PC-9 (cell line): ENCODE data around the gene RBP4. TPM values are rescaled to one million over a fixed set of nuclear protein-coding genes. Genes with fewer than 3 reads are reported as not detected.

Experiments
- BruUV-seq: library from RNA; stranded (reverse); fragments of 400-500 nt; replicated peaks from 2 replicates; lab custom pipeline; 2021; lab: Mats Ljungman, UMichigan
- CTCF ChIA-PET: fragments of 300-600 bp; sonication (Branson Sonifier 250); formaldehyde crosslinking; loops from one replicate; lab custom pipeline; 2022; ENCODE audit warnings: antibody characterized with exemption; lab: Charles Lee
- POLR2A ChIA-PET: fragments of 300-600 bp; sonication (Branson Sonifier 250); formaldehyde crosslinking; loops from one replicate; lab custom pipeline; 2022; ENCODE audit warnings: antibody characterized with exemption; ENCODE audit not compliant: unreplicated experiment; lab: Charles Lee
- DNase-seq, 2 experiments: peaks; one replicate each; pipeline versions ENCODE4 v3.0.0 to v3.0.0-alpha.2; 2015 to 2022; ENCODE audit warnings: mixed read lengths in 1 of 2
- H2AFZ ChIP-seq: fragments of 200-600 bp; sonication (generic); 2 replicates; pipeline ENCODE4 v1.8.1; 2017; ENCODE audit warnings: antibody characterized with exemption
- H3F3A ChIP-seq: fragments of 200-600 bp; sonication (generic); 2 replicates; pipeline ENCODE4 v1.8.1; 2017; ENCODE audit warnings: antibody characterized with exemption, mild to moderate bottlenecking, low read depth; ENCODE audit not compliant: insufficient read depth
- H3K27ac ChIP-seq: fragments of 200-600 bp; sonication (generic); 2 replicates; pipeline ENCODE4 v1.6.1; 2016; ENCODE audit warnings: mixed run types
- H3K27me3 ChIP-seq: fragments of 200-600 bp; sonication (generic); 2 replicates; pipeline ENCODE4 v1.6.1; 2016; ENCODE audit warnings: low read depth, mixed run types; ENCODE audit not compliant: insufficient read depth
- H3K36me3 ChIP-seq: fragments of 200-600 bp; sonication (generic); 2 replicates; pipeline ENCODE4 v1.6.1; 2016; ENCODE audit warnings: low read depth, mixed run types
- H3K4me1 ChIP-seq: fragments of 200-600 bp; sonication (generic); replicated peaks from 2 replicates; pipeline ENCODE4 v1.6.1; 2016; ENCODE audit warnings: mixed run types; ENCODE audit not compliant: insufficient read depth
- H3K4me2 ChIP-seq: fragments of 200-600 bp; sonication (generic); 2 replicates; pipeline ENCODE4 v1.6.1; 2017; ENCODE audit warnings: mixed run types
- H3K4me3 ChIP-seq: fragments of 200-600 bp; sonication (generic); 2 replicates; pipeline ENCODE4 v1.6.1; 2016; ENCODE audit warnings: mixed run types
- H3K79me2 ChIP-seq: fragments of 200-600 bp; sonication (generic); 2 replicates; pipeline ENCODE4 v1.6.1; 2017; ENCODE audit warnings: low read depth, mixed run types
- H3K9me2 ChIP-seq: fragments of 200-600 bp; sonication (generic); 2 replicates; pipeline ENCODE4 v1.8.1; 2017; ENCODE audit warnings: mild to moderate bottlenecking; ENCODE audit not compliant: insufficient read depth
- H3K9me3 ChIP-seq: fragments of 200-600 bp; sonication (generic); 2 replicates; pipeline ENCODE4 v1.8.1; 2016; ENCODE audit warnings: low read depth; ENCODE audit not compliant: insufficient read depth
- H4K20me1 ChIP-seq: fragments of 200-600 bp; sonication (generic); 2 replicates; pipeline ENCODE4 v1.8.1; 2017; ENCODE audit not compliant: insufficient read depth
- EZH2 ChIP-seq: fragments of 200-600 bp; sonication (generic); IDR thresholded peaks from 2 replicates; pipeline ENCODE4 v1.8.0; 2017; ENCODE audit warnings: antibody characterized with exemption, low read depth
- intact Hi-C: fragments of 100-400 bp; cut with micrococcal nuclease; formaldehyde crosslinking; loops from one replicate; pipeline ENCODE4 v1.10.0; 2022; ENCODE audit not compliant: unreplicated experiment
- total RNA-seq: library from RNA; stranded (reverse); gene quantifications from 2 replicates; pipeline ENCODE4 v1.2.3, GENCODE V29; 2021
- TF ChIP-seq, protein P1 (sequence below): fragments of 200-600 bp; sonication (generic); conservative IDR thresholded peaks from 2 replicates; pipeline ENCODE4 v1.6.1; 2017; ENCODE audit warnings: mixed run types, antibody characterized with exemption, mild to moderate bottlenecking, moderate library complexity

RBP4 gene
- total RNA-seq, 1 experiment from 2014 or later: 0.57 TPM

DNA sequence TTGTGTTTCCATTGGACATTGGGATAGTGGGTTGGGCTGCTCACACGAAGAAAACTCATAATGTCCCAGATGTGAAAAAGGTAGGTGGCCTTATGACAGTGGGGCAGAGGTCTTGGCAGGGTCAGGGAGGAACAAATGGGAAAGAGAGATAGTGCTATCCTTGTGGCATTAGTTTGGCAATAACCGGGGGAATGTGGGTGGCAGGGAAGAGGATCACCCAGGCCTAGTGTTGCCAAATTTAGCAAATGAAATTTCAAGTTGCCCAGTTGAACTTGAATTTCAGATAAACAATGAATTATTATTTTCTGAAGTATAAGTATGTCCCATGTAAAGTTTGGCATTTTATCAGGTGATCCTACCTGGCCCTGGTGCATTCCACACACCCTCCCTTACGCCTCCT lies 12.1 kb upstream of the RBP4 start:
- intact Hi-C loops: no loop called here
- H3K79me2 ChIP-seq: no peaks in the 10 kb centered on the region
- H2AFZ ChIP-seq: no peak overlapping the region
- H3K27ac ChIP-seq: no peak overlapping the region
- H3K36me3 ChIP-seq: no peaks in the 10 kb centered on the region
- no peaks in the 10 kb centered on the region for H3F3A ChIP-seq
- H4K20me1 ChIP-seq: no peaks in the 10 kb centered on the region
- H3K4me3 ChIP-seq: no peak overlapping the region
- H3K27me3 ChIP-seq: no peaks in the 10 kb centered on the region
- TF ChIP-seq, protein P1, sequence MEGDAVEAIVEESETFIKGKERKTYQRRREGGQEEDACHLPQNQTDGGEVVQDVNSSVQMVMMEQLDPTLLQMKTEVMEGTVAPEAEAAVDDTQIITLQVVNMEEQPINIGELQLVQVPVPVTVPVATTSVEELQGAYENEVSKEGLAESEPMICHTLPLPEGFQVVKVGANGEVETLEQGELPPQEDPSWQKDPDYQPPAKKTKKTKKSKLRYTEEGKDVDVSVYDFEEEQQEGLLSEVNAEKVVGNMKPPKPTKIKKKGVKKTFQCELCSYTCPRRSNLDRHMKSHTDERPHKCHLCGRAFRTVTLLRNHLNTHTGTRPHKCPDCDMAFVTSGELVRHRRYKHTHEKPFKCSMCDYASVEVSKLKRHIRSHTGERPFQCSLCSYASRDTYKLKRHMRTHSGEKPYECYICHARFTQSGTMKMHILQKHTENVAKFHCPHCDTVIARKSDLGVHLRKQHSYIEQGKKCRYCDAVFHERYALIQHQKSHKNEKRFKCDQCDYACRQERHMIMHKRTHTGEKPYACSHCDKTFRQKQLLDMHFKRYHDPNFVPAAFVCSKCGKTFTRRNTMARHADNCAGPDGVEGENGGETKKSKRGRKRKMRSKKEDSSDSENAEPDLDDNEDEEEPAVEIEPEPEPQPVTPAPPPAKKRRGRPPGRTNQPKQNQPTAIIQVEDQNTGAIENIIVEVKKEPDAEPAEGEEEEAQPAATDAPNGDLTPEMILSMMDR: no peak
- no peak for TF ChIP-seq EZH2
- CTCF ChIA-PET: no interaction called here
- BruUV-seq: no TSS peak
- no peaks in the 10 kb centered on the region for H3K4me1 ChIP-seq
- no peaks in the 10 kb centered on the region for H3K9me3 ChIP-seq
- no peaks in the 10 kb centered on the region for H3K9me2 ChIP-seq
- H3K4me2 ChIP-seq: no peak overlapping the region
- DNase-seq: no peak
- POLR2A ChIA-PET: no interaction called here

DNA sequence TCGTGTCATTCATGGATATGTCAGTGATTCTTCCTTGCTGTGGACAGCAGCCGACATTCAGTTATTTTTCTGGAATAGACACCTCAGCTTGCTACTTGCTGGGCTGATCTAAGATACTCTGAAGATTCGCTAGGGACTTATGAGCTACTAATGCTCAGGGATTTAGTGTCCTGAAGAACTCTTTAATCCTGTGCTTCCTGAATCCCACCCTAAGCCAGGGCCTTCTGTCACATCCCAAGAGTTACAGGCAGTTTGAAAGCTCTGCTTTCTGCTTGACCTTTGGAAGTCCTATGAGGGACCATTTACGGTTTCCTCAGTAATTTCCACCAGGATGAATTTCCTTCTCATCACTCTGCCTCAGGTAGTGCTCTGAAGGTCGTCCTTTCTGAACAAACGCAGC lies 11.3 kb upstream of the RBP4 start, which contains the start of gene PDE6C:
Gene PDE6C, plus strand, starts transcription at position 227 of the 400 bp plus-strand sequence. CDS start 189 bp downstream, outside the sequence.
- Histone ChIP-seq H3K36me3 (no peaks in the 10 kb centered on the region), H3K9me2 (no peaks in the 10 kb centered on the region), H3K79me2 (no peaks in the 10 kb centered on the region), H3K4me1 (no peaks in the 10 kb centered on the region), H4K20me1 (no peaks in the 10 kb centered on the region), H3K27me3 (no peaks in the 10 kb centered on the region), H3K4me3 (no peak within 1 kb of the TSS), H3K9me3 (no peaks in the 10 kb centered on the region), H3K4me2 (no peak within 1 kb of the TSS), H3K27ac (no peak within 1 kb of the TSS), H2AFZ (no peak within 1 kb of the TSS), H3F3A (no peaks in the 10 kb centered on the region)
- CTCF ChIA-PET: no interaction called here
- no peak for TF ChIP-seq EZH2
- TF ChIP-seq, protein P1: no peak
- BruUV-seq: no TSS peak
- DNase-seq: no peak
- POLR2A ChIA-PET: no interaction called here
- intact Hi-C loops: no loop called here

DNA sequence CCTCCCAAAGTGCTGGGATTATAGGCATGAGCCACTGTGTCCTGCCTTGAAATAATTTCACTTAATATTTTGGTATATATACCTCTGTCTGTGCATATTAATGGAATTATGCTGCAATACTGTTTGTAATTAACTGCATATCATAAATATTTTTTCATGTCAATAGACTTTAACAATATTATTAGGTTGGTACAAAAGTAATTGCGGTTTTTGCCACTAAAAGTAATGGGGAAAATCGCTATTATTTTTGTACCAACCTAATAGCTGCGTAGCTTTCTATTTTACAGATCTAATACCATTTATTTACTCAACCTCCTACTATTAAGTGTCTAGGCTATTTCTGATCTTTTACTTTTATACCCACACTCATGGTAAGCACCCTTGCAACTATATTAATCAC lies 7.4 kb upstream of the RBP4 start:
- Histone ChIP-seq H3K4me3 (no peak overlapping the region), H4K20me1 (no peaks in the 10 kb centered on the region), H3K9me3 (no peaks in the 10 kb centered on the region), H3K36me3 (no peaks in the 10 kb centered on the region), H2AFZ (no peak overlapping the region), H3K9me2 (no peaks in the 10 kb centered on the region), H3K4me2 (no peak overlapping the region), H3F3A (no peaks in the 10 kb centered on the region), H3K27ac (no peak overlapping the region), H3K27me3 (no peaks in the 10 kb centered on the region), H3K4me1 (no peaks in the 10 kb centered on the region), H3K79me2 (no peaks in the 10 kb centered on the region)
- ChIA-PET POLR2A (no interaction called here), CTCF (no interaction called here)
- DNase-seq: no peak
- no TSS peak for BruUV-seq
- TF ChIP-seq EZH2: no peak
- TF ChIP-seq, protein P1: no peak
- intact Hi-C loops: no loop called here
